ENCODE results near the gene CNFN.

CNFN gene

DNA sequence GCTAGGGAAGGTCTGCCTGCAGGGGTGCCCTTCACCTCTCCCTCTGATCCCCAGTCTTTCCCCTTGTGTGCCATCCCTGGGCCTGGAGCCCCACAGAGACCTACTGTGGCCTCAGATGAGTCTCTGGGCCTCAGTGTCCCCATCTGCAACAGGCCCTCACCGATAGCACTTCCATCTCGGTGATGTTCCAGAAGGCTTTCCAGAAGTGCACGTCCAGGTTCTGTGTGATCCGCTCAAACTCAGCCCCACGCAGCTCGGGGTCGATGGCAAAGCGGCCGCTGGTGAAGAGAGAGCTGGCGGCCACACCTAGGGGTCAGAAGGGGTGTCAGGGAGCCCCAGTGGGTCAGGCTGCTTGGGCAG is 17.7 kb upstream of the CNFN start:
- DNase-seq (ENCODE audit: low read depth), result no peak
- TF ChIP-seq CTCF (IDR thresholded peaks at IDR 0.05; ENCODE audit: low read depth, low read length), result no peak
- no peak for TF ChIP-seq MAX (IDR thresholded peaks at IDR 0.05; ENCODE audit: low read depth, low read length)
- no peak for TF ChIP-seq MYC (IDR thresholded peaks at IDR 0.05; ENCODE audit: low read depth, low read length)
- TF ChIP-seq POLR2A (IDR thresholded peaks at IDR 0.05; ENCODE audit: extremely low read depth, insufficient read length), result no peak
- no peak overlapping the region for H3K4me3 ChIP-seq (ENCODE audit: low read depth, low read length)

DNA sequence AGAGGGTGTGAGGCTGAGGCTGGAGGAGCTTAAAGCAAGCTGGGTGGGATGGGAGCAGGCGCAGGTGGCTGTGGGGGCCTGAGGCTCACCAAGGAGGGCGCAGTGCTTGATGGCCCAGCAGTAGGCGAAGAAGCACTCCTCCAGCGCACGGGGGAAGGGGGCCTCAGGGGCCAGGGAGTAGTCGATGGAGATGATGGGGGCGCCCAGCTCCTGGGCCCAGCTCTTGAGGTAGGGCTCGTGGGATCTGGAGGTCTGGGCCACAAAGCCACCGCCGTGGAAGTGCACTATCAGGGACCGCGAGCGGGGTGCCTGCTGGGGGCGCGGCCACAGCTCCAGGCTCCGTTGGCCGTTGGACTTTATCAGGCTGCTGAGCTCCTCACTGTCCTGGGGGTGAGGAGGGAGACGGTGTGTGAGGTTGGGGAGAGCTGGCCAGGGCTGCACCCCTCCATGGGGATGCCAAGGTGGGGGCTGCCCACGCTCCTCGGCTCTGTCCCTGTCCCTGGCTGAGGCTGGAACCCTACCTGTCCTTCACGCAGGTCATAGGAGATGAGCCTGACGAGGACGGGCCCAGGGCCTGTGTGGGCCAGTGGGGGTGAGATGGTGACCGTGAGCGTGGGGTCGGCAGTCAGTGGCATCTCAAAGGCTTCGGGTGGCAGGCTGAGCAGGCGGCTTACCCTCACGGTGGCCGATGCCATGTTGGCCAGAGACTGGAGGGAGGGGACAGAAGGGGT is 17.2 kb upstream of the CNFN start:
- TF ChIP-seq MAX (IDR thresholded peaks at IDR 0.05; ENCODE audit: low read depth, low read length) (no peak), POLR2A (IDR thresholded peaks at IDR 0.05; ENCODE audit: extremely low read depth, insufficient read length) (no peak), CTCF (IDR thresholded peaks at IDR 0.05; ENCODE audit: low read depth, low read length) (no peak), MYC (IDR thresholded peaks at IDR 0.05; ENCODE audit: low read depth, low read length) (no peak)

GRCh38 chr19:42406111-42406510 is 16.0 kb upstream of the CNFN start:
- DNase-seq (ENCODE audit: low read depth), result no peak
- TF ChIP-seq MAX (IDR thresholded peaks at IDR 0.05; ENCODE audit: low read depth, low read length) (no peak), POLR2A (IDR thresholded peaks at IDR 0.05; ENCODE audit: extremely low read depth, insufficient read length) (no peak), CTCF (IDR thresholded peaks at IDR 0.05; ENCODE audit: low read depth, low read length) (no peak), MYC (IDR thresholded peaks at IDR 0.05; ENCODE audit: low read depth, low read length) (no peak)
- no peak overlapping the region for H3K4me3 ChIP-seq (ENCODE audit: low read depth, low read length)

More for the DNA sequence above, 17.2 kb upstream of the CNFN start:
- no peak overlapping the region for H3K4me3 ChIP-seq (ENCODE audit: low read depth, low read length)
- no peak for DNase-seq (ENCODE audit: low read depth)

DNA sequence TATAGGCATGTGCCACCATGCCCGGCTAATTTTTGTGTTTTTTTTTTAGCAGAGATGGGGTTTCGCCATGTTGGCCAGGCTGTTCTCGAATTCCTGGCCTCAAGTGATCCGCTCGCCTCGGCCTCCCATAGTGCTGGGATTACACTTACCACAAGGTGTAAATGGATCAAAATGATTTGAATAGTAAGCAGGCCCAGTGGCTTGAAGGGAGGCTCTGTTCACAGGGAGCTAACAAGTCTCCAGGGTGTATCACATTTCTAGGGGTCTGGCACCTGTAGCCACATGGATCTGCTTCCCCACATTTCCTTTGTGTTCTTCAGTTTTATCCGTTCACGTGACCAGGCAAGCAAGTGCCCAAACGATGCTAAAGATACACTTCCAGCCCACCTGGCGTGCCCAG is 13.5 kb upstream of the CNFN start:
- TF ChIP-seq MYC (IDR thresholded peaks at IDR 0.05; ENCODE audit: low read depth, low read length) (no peak), MAX (IDR thresholded peaks at IDR 0.05; ENCODE audit: low read depth, low read length) (no peak), CTCF (IDR thresholded peaks at IDR 0.05; ENCODE audit: low read depth, low read length) (no peak), POLR2A (IDR thresholded peaks at IDR 0.05; ENCODE audit: extremely low read depth, insufficient read length) (no peak)
- no peak for DNase-seq (ENCODE audit: low read depth)
- no peak overlapping the region for H3K4me3 ChIP-seq (ENCODE audit: low read depth, low read length)

DNA sequence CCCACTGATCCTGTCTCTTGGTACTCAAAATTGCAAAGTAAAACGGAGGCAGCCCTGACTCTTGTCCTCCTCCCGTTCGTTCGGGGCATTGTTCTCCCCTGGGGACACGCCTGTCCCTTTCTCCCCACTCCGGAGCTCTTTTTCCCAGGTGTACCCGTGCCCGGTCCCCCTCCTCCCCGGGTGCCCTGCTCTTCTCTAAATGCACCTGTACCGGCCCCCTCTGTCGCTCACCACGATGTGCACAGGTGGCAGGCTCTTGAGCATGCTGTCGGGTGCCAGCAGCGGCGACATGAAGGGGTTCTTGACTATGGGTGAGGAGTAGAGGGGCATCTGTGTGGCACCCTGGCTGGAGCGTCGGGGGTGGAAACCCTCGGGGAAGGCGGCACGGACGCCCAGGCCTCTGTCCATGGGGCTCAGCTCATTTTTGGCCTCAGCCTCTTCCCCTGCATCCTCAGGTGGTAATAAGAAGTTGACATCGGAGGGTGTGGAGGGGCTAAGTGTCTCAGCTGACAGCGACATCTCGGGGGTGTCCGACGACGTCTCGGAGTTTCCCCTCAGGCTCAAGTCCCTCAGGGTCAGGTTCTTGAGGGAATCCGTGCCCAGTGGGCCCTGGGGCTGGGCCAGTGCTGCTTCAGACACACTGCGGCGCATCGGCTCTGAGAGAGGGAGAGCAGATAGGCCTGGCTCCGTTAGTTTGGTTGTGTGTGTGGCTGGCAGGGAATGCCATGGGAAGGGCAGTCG is 12.4 kb upstream of the CNFN start:
- no peak for TF ChIP-seq POLR2A (IDR thresholded peaks at IDR 0.05; ENCODE audit: extremely low read depth, insufficient read length)
- no peak for DNase-seq (ENCODE audit: low read depth)

More for the DNA sequence above, 12.4 kb upstream of the CNFN start:
- H3K4me3 ChIP-seq (ENCODE audit: low read depth, low read length), result no peak overlapping the region
